ENCODE results near the gene MYCBPAP.

MYCBPAP gene

GRCh38 chr17:50522766-50523165 is 14.5 kb downstream of the MYCBPAP start:
- no peak for TF ChIP-seq EZH2 (IDR thresholded peaks at IDR 0.05; ENCODE audit: borderline replicate concordance, low read length)
- TF ChIP-seq CTCF (IDR thresholded peaks at IDR 0.05; ENCODE audit: low read length) = no peak
- Histone ChIP-seq H3F3A (ENCODE audit: insufficient read depth, low read length) (no peaks in the 10 kb centered on the region), H3K27me3 (ENCODE audit: insufficient read depth, low read length) (no peaks in the 10 kb centered on the region), H3K9me2 (ENCODE audit: low read depth, low read length) (no peaks in the 10 kb centered on the region), H3K36me3 (ENCODE audit: insufficient read depth, low read length) (no peaks in the 10 kb centered on the region), H3K79me2 (ENCODE audit: insufficient read depth, low read length) (no peaks in the 10 kb centered on the region), H3K4me2 (ENCODE audit: low read length) (no peak overlapping the region), H3K4me1 (ENCODE audit: insufficient read depth, low read length, severe bottlenecking) (no peaks in the 10 kb centered on the region), H4K20me1 (ENCODE audit: insufficient read depth, low read length) (no peaks in the 10 kb centered on the region), H3K27ac (ENCODE audit: low read depth, low read length, poor library complexity, severe bottlenecking) (no peak overlapping the region), H3K9me3 (ENCODE audit: low read length) (no peaks in the 10 kb centered on the region), H2AFZ (ENCODE audit: low read length) (no peak overlapping the region), H3K4me3 (ENCODE audit: low read depth, low read length, poor library complexity, severe bottlenecking) (no peak overlapping the region), H3K9ac (ENCODE audit: low read length) (no peak overlapping the region)

- Histone ChIP-seq H3K9me2 (ENCODE audit: low read depth, low read length) (no peaks in the 10 kb centered on the region), H3K4me3 (ENCODE audit: low read depth, low read length, poor library complexity, severe bottlenecking) (no peak overlapping the region), H3K79me2 (ENCODE audit: insufficient read depth, low read length) (no peaks in the 10 kb centered on the region), H3K9me3 (ENCODE audit: low read length) (no peaks in the 10 kb centered on the region), H3K27ac (ENCODE audit: low read depth, low read length, poor library complexity, severe bottlenecking) (no peak overlapping the region), H3K9ac (ENCODE audit: low read length) (no peak overlapping the region), H2AFZ (ENCODE audit: low read length) (no peak overlapping the region), H4K20me1 (ENCODE audit: insufficient read depth, low read length) (no peaks in the 10 kb centered on the region), H3K27me3 (ENCODE audit: insufficient read depth, low read length) (no peaks in the 10 kb centered on the region), H3K4me2 (ENCODE audit: low read length) (no peak overlapping the region), H3K4me1 (ENCODE audit: insufficient read depth, low read length, severe bottlenecking) (no peaks in the 10 kb centered on the region), H3K36me3 (ENCODE audit: insufficient read depth, low read length) (no peaks in the 10 kb centered on the region), H3F3A (ENCODE audit: insufficient read depth, low read length) (no peaks in the 10 kb centered on the region)
- TF ChIP-seq EZH2 (IDR thresholded peaks at IDR 0.05; ENCODE audit: borderline replicate concordance, low read length) (no peak), CTCF (IDR thresholded peaks at IDR 0.05; ENCODE audit: low read length) (no peak)
Observed at GRCh38 chr17:50523208-50523607, 15.0 kb downstream of the MYCBPAP start.

- no peaks in the 10 kb centered on the region for H3K36me3 ChIP-seq (ENCODE audit: insufficient read depth, low read length)
- H3K4me2 ChIP-seq (ENCODE audit: low read length) = no peak overlapping the region
- H3K4me3 ChIP-seq (ENCODE audit: low read depth, low read length, poor library complexity, severe bottlenecking) = no peak overlapping the region
- H3K9ac ChIP-seq (ENCODE audit: low read length) = no peak overlapping the region
- H3K9me2 ChIP-seq (ENCODE audit: low read depth, low read length) = no peaks in the 10 kb centered on the region
- H3K27me3 ChIP-seq (ENCODE audit: insufficient read depth, low read length) = no peaks in the 10 kb centered on the region
- H4K20me1 ChIP-seq (ENCODE audit: insufficient read depth, low read length) = no peaks in the 10 kb centered on the region
- H3K27ac ChIP-seq (ENCODE audit: low read depth, low read length, poor library complexity, severe bottlenecking) = no peak overlapping the region
- TF ChIP-seq CTCF (IDR thresholded peaks at IDR 0.05; ENCODE audit: low read length) (no peak), EZH2 (IDR thresholded peaks at IDR 0.05; ENCODE audit: borderline replicate concordance, low read length) (no peak)
- H2AFZ ChIP-seq (ENCODE audit: low read length) = no peak overlapping the region
- no peaks in the 10 kb centered on the region for H3K79me2 ChIP-seq (ENCODE audit: insufficient read depth, low read length)
- H3F3A ChIP-seq (ENCODE audit: insufficient read depth, low read length) = no peaks in the 10 kb centered on the region
- no peaks in the 10 kb centered on the region for H3K9me3 ChIP-seq (ENCODE audit: low read length)
- H3K4me1 ChIP-seq (ENCODE audit: insufficient read depth, low read length, severe bottlenecking) = no peaks in the 10 kb centered on the region
Observed at GRCh38 chr17:50524838-50525237, 16.6 kb downstream of the MYCBPAP start.
